Lung (tissue), 12 donors: Measurements from ENCODE around the gene LYZL1. TPM values are rescaled to one million over a fixed set of nuclear protein-coding genes. Genes with fewer than 3 reads are reported as not detected.
A peak's percentile ranks its signal among the peaks of the same experiment; 100 is the strongest.
"Not testable (repeated sequence)": the region's sequence is repeated elsewhere in the genome, so short reads cannot be mapped to it uniquely, and the experiment has no call there.

Source experiments
- ATAC-seq: fragments of 200-7000 bp; cut with Tn5 transposase; one replicate; pipeline ENCODE4 v1.9.1; 2020; ENCODE audit warnings: moderate number of reproducible peaks; ENCODE audit not compliant: insufficient read depth, low FRiP score
- DNase-seq, 3 donors: peaks; one replicate each; pipeline ENCODE4 v3.0.0-alpha.2; 2013 to 2017
- H3K27ac ChIP-seq, 2 donors: one replicate each; pipeline ENCODE4 v1.5.1; 2013; ENCODE audit warnings: mild to moderate bottlenecking in 2 of 2, moderate library complexity in 2 of 2, control low read depth in 1 of 2, inconsistent platforms in 1 of 2, low read depth in 1 of 2, low read length in 1 of 2
- H3K27me3 ChIP-seq, 3 donors: one replicate each; pipeline ENCODE4 v1.5.1; 2013; ENCODE audit warnings: low read length in 2 of 3; ENCODE audit not compliant: control insufficient read depth in 3 of 3, insufficient read depth in 3 of 3
- H3K36me3 ChIP-seq, 4 donors: one replicate each; pipeline ENCODE4 v1.5.1; 2013; ENCODE audit warnings: low read length in 4 of 4, mild to moderate bottlenecking in 1 of 4, moderate library complexity in 1 of 4; ENCODE audit not compliant: control insufficient read depth in 4 of 4, insufficient read depth in 4 of 4
- H3K4me1 ChIP-seq, 5 donors: one replicate each; pipeline ENCODE4 v1.5.1; 2013; ENCODE audit warnings: low read length in 5 of 5, mild to moderate bottlenecking in 2 of 5, moderate library complexity in 1 of 5; ENCODE audit not compliant: control insufficient read depth in 5 of 5, insufficient read depth in 5 of 5
- H3K4me3 ChIP-seq: one replicate; pipeline ENCODE4 v1.5.1; 2013; ENCODE audit warnings: mild to moderate bottlenecking, control low read depth, moderate library complexity
- H3K9ac ChIP-seq, 2 donors: one replicate each; pipeline ENCODE4 v1.5.1; 2013; ENCODE audit warnings: low read length in 2 of 2, control low read depth in 1 of 2; ENCODE audit not compliant: insufficient read depth in 1 of 2
- H3K9me3 ChIP-seq, 4 donors: one replicate each; pipeline ENCODE4 v1.5.1; 2013; ENCODE audit warnings: low read length in 3 of 4, mild to moderate bottlenecking in 1 of 4, moderate library complexity in 1 of 4; ENCODE audit not compliant: control insufficient read depth in 4 of 4, insufficient read depth in 3 of 4
- WGBS, 2 donors: extraction: QIAGEN DNeasy Blood & Tissue Kit; methylation state at CpG; one replicate each; pipeline ENCODE4 v1.1.7; 2013; 5-methylcytosine and 5-hydroxymethylcytosine counted together
- polyA plus RNA-seq, 2 donors: library from polyadenylated mRNA; stranded (reverse); fragments of 200-250 nt; gene quantifications; one replicate each; pipeline ENCODE4 v1.2.1, GENCODE V29; 2013
- total RNA-seq, 2 donors: library from RNA; depleted of rRNA in 1 of 2; stranded (reverse); fragments of >200 nt in 1 of 2; gene quantifications; one replicate each; pipeline ENCODE4 v1.2.1, GENCODE V29; 2014 to 2021
- TF ChIP-seq, protein P1 (sequence below): IDR thresholded peaks from 2 replicates; pipeline ENCODE4 v1.5.1; 2012; ENCODE audit warnings: mild to moderate bottlenecking; ENCODE audit errors: control extremely low read depth, extremely low read depth
- donor health status: control.
- donor health status: control.
- donor health status: Bipolar disorder and iron deficiency.
- donor health status: healthy.
- donor health status: DM: yes; HTN: yes; CAD: no.

Gene LYZL1
- total and polyA plus RNA-seq, 4 donors, result not detected

DNA sequence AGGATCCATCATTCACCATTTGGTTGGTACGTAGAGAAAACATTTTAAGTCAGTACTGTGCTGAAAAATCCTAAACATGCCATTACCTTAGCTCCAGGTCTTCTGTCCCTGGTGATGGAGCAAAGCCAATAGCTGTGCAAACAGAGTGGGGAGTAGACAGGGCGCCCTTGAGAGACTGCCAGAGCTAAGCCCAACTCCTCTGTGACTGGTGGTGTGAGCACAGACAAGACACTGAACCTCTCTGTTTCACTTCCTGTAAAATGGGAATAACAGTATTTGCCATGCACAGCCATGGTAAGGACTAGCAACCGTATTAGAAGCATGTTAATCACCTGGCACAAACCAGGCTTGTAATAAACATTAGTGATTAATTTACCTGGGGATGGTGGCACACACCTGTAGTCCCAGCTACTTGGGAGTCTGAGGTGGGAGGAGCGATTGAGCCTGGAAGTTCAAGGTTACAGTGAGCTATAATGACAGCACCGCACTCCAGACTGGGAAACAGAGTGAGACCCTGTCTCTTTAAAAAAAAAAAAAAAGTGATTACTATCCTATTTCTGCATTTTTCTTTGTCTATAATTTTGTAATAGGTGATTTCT, 28.7 kb downstream of the LYZL1 start:
- ATAC-seq, result no peak
- 83 to 92% methylated on average over 5 of the region's 5 CpGs for WGBS, 2 donors
- peaks cover 0 to 34% (median 0%) of the 10 kb centered on the region in 5 donors for H3K4me1 ChIP-seq

DNA sequence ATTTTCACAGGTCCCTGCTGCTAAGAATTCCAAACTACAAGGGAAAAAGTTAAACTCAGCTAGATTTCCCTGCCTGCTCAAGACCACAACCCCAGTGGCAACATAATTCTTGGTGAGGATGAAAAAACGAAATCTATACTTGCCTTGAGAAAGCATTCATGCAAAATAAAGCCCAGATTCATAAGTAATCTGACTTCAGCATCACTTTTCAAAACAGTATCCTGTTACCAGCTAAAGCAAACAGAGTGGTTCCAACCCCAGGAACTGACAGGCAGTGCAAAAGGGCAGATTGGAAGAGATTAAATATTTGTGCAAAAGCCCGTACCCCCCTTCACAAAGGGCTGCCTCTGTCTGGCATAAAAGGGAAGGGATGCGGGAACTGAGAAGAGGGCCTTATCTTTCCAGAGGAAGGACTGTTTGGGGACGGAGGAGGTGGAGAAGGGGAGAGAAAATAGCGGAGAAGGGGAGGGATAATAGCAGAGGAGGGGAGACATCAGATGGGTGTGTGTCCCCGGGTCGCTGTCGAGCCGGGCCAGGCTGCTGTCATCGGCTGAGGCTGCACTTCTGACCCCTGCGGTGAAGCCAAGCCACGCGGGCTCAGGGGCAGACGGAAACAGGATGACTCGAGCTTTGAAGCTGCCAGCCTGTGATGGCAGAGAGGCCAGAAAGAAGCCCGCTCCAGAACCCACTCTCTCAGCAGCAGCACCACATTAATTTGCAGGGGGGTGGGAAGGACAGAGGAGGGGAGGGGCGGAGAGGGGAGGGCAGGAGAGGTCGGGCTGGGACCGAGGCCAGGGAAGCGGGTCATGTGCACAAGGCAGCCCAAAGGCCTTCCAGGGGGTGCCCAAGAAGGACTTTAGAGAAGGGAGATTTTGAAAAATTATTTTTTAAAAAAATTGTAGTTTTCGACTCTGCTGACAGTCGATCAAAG, 29.5 kb downstream of the LYZL1 start:
- ATAC-seq, result peak; percentile 43
- not testable (repeated sequence) for H3K9me3 ChIP-seq, H3K27me3 ChIP-seq, H3K4me3 ChIP-seq, H3K36me3 ChIP-seq
- peaks cover 0 to 41% (median 4%) of the 10 kb centered on the region in 5 donors for H3K4me1 ChIP-seq
- H3K27ac ChIP-seq, result peak overlapping the region; percentile 55 to 62
- peak overlapping the region in 1 of 2 donors; percentile 8 for H3K9ac ChIP-seq
- WGBS, 2 donors, result 6 to 9% methylated on average over 20 to 22 of the region's 22 CpGs
- DNase-seq, result peak; percentile 67 to 82 (median 71)

More for the DNA sequence above, 28.7 kb downstream of the LYZL1 start:
- Histone ChIP-seq H3K9ac (peak overlapping the region in 1 of 2 donors; percentile 8), H3K27ac (no peak overlapping the region), H3K27me3 (no peaks in the 10 kb centered on the region), H3K4me3 (no peak overlapping the region), H3K9me3 (no peaks in the 10 kb centered on the region), H3K36me3 (no peaks in the 10 kb centered on the region)
- no peak for DNase-seq
- TF ChIP-seq, protein P1, sequence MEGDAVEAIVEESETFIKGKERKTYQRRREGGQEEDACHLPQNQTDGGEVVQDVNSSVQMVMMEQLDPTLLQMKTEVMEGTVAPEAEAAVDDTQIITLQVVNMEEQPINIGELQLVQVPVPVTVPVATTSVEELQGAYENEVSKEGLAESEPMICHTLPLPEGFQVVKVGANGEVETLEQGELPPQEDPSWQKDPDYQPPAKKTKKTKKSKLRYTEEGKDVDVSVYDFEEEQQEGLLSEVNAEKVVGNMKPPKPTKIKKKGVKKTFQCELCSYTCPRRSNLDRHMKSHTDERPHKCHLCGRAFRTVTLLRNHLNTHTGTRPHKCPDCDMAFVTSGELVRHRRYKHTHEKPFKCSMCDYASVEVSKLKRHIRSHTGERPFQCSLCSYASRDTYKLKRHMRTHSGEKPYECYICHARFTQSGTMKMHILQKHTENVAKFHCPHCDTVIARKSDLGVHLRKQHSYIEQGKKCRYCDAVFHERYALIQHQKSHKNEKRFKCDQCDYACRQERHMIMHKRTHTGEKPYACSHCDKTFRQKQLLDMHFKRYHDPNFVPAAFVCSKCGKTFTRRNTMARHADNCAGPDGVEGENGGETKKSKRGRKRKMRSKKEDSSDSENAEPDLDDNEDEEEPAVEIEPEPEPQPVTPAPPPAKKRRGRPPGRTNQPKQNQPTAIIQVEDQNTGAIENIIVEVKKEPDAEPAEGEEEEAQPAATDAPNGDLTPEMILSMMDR, result no peak

DNA sequence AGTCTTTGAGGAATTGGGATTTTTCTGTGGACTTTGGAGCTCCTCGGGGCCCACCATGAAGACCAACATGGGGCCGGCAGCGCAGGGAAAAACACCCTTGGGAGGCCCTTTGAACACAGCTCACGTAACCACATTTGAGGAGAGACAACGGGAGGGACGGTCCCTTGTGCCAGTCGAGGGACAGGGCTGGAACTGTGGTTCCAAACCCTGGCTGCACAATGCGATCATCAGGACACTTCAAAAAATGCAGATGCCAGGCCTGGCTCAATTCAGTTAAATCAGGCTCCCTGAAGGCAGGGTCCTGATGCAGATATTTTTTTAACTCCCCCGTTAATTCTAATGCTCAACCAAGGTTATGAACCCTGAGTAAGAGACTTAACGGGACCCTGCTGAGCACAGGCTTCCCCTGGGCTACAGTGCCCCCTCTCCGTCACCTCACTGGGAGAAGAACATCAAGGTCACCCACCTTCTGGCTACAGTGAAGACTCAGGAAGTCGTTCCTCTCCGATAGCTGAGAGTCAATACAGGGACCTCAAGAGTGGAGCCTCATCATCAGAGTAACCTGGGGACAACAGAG, 30.4 kb downstream of the LYZL1 start:
- Histone ChIP-seq H3K9ac (no peak overlapping the region), H3K9me3 (no peaks in the 10 kb centered on the region), H3K4me3 (no peak overlapping the region), H3K27ac (peak overlapping the region in 1 of 2 donors; percentile 62), H3K4me1 (peaks cover 0 to 45% (median 4%) of the 10 kb centered on the region in 5 donors), H3K27me3 (no peaks in the 10 kb centered on the region), H3K36me3 (no peaks in the 10 kb centered on the region)
- DNase-seq (no peak), ATAC-seq (no peak)
- 81 to 88% methylated on average over 13 of the region's 13 CpGs for WGBS, 2 donors
- TF ChIP-seq, protein P1, result no peak

DNA sequence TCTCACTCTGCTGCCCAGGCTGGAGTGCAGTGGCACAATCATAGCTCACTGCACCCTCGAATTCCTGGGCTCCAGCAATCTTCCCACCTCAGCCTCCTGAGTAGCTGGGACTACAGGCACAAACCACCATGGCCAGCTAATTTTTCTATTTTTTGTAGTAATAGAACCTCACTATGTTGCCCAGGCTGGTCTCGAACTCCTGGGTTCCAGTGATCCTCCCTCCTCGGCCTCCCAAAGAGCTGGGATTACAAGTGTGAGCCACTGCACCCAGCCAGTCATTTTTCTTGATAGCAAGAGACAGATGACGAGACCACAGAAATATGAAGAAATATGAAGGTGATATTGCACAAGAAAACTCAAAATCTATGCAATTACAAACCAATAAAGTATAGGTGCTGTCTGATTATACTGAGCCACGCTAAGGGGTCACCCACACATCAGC, 31.8 kb downstream of the LYZL1 start:
- not testable (repeated sequence) for H3K9me3 ChIP-seq, H3K27ac ChIP-seq, H3K4me3 ChIP-seq, H3K9ac ChIP-seq, DNase-seq, H3K27me3 ChIP-seq, ATAC-seq, H3K36me3 ChIP-seq
- 72 to 78% methylated on average over 5 of the region's 5 CpGs for WGBS, 2 donors
- H3K4me1 ChIP-seq, result peaks cover 0 to 45% (median 4%) of the 10 kb centered on the region in 5 donors
